Activated gamma-delta T cell treated with anti-CD3 and anti-CD28 coated beads, Interleukin-2, amount 50 U/mL, for 16 hours (primary cell): ENCODE measurements around the gene MYO1H.

Experiments used
- DNase-seq: peaks from one replicate; pipeline ENCODE4 v3.0.0-alpha.2; 2020; ENCODE audit warnings: low read depth

Gene MYO1H

DNA sequence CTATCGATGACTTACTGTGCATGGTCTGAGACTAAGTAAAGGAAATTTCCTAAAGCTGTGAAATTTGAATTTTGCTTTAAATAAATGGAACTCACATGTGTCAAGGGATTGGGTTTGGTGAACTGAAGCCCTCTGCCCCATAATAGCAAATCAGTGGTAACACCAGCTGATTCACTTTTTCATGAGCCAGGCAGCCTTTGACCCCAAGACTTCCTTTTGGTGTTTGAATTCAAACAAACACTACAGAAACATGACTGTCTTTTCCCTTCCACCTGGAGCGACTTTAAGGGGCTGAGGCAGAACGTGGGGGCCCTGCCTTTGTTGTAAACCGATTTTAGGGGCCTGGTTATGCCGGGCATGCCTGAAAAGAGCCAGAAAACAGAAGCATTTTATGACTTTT is 100.6 kb downstream of the MYO1H start:
- no peak for DNase-seq

DNA sequence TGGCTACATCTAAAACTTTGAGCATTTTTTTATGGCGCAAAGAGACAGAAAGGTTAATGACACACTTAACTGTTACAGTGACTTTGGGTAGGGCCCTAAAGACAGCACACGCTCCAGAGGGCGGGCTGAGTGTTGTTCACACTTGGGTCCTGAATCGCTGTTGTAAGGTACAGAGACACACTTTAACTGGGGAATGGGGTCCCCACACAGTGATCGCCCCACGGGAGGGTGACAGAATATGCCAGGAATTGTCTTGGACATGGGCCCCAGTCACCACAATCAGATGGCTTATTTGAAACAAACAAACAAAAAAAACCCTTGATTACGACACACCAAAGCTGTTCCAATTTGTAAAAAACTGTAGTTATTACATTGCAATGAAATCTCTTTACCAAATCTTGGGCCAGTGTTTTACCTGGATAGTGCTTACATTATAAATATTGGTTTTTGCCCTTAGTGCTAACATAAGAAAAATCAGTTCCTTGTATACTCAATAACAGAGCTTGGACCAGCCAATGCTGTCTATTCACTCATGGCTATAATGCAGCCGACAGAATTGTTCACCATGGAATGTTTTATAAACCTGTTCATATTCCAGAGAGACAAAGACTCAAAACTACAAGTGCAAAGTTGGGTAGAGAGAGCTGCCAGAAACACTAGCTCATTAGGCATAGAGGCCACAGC is 101.1 kb downstream of the MYO1H start:
- no peak for DNase-seq

DNA sequence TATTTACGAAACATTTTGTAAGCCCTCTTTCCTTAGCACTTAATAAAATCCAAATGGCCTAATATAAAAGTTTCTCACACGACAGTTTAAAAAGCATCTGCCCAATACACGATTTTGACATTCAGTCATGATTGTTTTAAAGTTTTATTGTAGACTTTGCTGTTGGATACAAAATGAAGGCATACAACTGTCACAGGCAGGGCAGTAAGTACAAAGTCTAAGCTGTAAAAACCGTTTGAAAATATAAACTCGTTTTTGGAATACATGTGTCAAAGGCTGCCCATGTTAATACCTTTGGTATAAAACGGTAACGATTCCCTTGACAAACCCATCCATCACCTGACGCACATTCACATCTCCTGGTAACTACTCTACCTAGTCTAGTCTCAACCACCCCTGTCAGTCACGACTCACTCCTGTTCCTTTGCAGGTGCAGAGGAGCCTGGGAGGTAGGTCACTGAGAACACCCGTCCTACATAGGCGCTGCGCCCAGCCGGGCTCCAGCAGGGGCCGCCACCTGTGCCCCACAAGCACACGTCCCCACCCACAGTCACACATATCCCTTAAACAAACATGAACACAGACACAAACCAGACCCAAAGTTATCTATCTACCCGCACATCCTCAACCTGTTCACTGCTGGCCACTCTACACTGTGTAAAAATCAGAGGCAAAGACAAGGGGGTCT is 102.3 kb downstream of the MYO1H start:
- DNase-seq: no peak

DNA sequence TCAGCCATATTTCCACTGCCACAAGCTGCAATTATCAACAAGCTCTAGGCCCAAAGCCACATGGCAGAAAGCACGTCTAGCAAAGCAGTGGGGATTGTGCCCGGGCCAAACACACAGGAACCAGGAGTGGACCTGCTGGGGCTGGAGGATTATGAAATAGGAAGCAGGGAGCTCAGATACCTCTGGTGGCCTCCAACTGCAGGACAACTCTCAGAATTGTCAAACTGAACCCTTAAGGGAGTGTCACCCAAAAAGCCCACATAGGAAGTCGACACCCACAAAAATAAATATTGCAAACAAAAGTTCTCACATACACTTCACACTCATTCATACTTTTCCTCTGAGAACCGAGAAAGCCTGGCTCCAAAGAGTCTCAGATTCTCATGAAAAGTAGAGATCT is 103.3 kb downstream of the MYO1H start:
- DNase-seq: no peak

DNA sequence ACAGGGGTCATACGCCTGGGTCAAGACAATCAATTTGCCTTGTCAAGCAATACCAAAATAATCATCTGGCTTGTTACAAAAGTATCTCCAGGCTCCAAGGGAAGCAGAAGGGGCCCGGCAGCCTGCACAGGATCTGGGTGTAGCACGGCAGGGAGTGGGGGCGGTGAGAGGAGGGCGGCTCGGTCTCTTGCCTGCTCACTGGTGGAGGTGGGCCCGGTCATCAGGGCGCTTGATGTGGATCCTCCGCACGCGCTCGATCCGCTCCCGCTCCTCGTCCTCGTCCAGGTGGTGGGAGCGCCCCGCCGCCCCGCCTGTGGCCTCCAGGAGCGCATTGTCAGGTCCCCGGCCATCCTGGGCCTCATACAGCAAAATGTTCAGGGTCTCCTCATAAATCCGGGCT is 103.7 kb downstream of the MYO1H start:
- no peak for DNase-seq

DNA sequence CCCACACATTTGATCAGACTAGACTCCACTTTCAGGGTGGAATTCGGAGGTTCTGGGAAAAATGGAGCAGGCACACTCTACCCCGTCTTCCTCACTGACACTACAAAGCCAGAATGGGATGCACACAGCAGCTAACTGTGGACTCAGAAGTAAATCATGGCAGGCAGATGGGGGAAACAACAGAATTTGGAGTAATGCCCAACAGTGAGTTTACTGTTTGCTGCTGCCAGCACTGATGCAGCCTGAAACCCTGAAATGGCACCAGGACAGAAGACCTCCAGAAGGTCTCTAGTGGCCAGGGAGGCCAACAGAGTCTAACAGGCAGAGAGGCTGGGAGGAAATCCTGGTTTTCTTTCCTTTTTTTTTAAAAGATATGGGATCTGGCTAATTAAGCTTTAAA is 104.8 kb downstream of the MYO1H start:
- no peak for DNase-seq

DNA sequence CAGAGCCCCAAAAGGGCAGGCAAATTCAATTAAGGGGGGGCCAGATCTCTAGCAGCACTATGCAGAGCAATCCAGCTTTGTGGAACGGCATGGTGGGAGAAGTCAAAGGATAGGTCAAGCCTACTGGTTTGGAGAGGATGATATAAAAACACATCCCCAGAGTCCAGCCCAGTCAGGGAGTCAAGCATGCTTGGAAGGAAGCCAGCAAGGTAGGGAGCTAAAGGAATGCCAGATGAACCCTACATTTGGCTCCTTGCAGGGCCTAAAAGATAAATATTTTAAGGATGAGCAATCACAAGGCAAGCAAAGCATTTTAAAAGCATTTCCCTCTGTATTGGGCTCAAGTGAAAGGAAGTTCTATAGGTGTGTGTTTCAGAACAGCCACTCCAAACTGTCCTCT is 108.0 kb downstream of the MYO1H start:
- DNase-seq: no peak

DNA sequence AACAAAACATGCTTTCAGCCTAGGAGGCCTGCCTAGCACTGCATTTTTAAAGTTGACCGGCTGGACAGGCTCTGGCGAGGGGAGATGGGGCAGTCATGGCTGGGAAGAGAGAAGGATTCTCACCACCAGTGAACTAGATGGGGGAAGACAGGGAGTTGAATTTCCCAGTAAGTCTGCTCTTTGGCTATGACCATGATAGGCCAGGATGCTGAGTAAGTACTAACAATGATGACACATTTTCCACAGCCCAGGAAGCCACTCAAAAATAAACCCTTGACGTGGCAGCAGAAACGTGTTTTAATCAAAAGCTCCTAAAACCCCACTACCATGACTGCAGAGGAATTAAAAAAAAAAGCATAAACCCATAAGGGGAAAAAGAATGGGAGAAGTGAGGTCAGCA is 110.4 kb downstream of the MYO1H start:
- no peak for DNase-seq

DNA sequence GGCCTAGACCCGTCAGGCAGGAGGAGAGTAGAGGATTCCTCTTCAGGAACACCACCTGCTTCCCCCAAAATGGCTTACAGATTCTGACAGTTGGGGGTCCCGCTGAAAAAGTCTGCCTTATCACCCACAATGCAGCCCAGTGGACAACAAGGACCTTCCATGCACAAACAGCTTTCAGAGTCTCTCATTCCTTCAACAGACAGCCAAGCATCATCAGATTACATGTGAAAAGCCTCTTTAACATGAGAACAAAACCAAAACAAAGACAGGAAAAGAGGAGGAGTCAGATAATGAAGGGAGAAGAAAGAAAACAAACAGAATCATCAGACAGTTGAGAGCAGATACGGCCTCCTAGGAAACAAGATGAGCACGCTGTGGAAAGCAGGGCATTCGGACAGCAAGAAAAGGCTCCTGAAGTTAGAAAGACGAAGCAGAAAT is 111.1 kb downstream of the MYO1H start:
- DNase-seq: no peak

DNA sequence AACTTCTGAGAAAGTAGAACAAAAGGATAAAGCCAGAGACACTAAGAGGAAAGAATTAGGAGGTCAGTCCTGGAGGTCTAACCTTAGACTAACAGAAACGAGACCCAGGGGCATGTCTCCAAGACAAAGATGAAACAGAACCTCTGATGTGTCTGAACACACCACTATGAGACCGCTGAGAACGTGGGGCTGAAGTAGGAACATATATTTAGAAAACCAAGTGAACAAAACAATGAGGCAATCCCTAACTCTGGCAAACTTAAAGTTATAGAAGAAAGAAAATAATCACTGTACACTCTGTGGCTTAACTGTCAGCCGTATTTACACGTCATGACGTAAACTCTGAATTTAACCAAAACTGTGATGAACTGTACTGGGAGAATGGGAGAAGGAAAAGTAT is 111.5 kb downstream of the MYO1H start:
- no peak for DNase-seq

DNA sequence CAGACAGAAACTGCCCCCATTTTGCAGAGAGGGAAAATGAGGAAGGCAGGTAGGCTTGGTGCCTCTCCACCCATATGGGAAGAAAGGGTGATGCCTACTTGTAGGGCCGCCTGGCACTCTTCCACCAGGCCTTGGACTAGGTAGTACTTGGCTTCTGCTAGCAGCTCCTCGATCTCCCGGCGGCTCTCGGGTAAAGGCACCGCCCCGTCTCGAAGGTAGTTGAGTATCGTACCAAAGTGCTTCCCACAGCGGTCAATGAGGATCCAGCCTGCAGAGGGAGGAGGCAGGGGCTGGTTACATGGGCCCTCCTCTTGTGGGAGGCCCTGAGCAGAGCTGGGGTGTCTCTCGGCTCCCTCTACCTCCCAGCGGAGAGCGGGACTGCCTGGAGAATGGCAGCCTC is 112.8 kb downstream of the MYO1H start:
- no peak for DNase-seq

DNA sequence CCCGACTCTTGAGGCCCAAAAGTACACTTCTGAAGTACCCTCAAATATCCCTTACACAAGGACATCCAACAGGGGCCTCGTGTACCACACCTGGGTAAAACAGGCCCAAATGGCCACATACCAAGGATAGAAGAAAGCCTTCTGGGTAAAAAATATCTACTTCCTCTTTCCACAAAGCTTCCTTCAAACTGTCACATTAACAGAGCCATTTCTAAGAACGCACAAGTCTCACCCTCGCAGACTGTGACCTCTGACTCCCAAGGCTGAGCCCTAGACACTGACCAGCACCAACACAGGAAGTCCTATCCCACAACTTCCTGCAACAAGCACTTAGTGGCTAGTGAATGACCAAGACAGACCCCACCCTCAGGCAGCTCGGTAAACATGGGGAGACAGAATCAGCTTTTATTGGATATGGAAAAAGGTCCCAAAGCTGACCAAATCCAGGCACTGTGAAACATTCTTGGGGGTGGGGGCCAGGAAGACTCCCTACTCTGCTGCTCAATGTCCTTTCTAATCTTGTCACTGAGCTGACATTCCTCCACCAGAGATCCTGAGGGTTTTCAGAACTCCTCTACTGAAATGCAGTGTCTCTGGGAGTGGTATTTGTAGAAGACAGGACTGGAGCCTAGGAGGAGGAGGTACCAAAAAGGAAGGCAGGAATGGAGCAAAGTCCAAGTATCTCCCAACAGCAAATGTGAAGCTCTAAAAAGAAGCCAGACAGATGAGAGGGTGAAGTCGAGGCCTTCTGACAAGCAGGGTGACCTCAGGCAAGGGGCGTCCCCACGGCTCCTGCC is 113.5 kb downstream of the MYO1H start:
- no peak for DNase-seq

DNA sequence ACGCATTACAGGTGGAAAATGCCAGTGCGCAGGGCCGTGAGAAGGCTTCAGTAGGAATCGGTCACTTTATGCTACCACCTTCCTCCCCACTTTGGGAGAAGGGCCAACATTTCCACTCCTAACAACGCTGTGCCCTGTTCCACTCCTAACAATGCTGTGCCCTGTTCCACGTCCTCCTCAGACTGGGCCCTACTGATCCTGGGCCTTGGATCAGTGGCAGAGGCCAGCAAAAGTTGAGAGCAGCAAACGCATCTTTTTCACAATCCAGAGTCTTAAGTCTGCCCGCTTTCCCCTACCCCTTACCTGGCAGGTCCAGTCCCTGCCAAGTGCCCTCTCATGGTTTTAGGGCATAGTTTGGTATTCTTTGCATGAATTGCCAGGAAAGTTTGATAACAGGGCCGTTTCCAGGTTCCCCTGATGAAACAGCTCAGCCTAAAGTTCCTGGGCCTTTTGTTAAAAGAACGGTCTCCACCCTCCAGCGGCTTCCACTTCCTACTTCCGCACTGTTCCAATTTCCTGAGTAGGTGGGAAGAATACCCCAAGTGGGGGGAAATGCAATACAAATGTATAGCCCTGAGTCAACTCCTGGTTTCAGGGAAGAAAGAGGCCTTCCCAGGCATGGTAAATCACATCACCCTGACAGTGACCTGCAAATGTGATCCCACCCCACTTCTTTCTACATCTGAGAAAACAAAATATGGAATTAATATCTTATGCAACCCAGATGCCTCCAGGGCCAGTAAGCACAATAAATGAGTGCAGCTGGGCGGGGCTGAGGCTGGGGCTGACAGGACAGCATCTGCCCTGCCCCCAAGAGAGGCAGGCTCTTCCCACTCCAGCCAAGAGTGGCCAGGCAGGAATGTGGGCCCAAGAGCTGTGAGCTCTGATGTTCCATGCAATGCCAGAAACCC is 114.4 kb downstream of the MYO1H start:
- no peak for DNase-seq

DNA sequence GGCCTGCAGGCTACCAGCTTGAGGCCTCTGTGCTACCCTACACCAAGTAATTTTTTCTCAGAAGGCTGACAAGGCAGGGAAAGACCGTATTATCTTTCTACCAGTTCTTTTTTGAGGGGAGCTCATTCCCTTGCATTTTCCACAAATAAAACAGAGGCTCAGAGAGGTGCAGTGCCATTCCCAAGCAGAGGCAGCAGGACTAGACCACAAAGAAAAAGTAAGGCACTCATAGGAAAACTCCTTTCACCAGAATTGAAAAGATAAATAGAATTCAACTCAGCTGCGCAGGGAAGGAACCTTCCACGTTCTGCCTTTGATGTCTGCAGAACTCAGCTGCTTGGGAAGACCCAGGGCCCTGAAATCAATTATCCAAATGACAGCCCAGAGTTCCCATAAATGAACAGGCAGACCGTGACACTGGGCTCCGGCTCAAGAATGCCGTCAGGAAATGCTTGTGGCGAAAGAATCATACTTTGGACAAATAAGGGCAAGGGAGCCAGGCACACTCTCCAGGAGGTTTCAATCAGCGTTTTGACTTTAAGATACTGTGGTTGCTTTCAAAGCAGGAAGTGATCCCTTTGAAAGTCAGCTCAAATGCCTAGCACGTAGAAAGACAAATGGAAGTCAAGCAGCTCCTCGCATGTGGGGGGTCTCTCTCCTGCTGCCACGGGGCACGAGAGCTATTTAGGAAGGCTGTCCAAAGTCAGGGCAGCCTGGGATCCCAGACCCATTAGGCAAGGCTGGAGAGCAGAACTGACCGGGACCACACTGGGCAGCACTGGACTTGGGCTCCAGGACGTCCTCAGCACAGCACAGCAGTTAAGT is 115.4 kb downstream of the MYO1H start:
- DNase-seq: no peak

DNA sequence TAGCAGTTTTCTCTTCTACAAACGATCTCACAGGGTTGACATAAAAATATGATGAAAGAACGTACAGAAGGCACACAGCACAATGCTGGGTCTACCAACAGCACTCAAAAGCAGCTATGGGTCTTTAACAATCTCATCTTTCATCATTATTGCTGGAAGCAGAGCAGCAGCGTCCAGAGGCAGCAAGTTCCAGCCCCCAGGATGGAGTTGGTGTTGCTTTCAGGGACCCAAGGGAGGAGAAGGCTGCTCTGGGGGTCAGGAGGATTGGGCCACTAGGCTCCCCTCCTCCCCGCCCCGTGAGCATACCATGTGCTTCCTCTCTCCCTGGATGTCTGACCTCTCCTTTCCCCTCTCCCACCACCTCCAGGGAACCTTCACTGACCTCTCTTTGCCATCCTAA is 116.1 kb downstream of the MYO1H start:
- DNase-seq: no peak

DNA sequence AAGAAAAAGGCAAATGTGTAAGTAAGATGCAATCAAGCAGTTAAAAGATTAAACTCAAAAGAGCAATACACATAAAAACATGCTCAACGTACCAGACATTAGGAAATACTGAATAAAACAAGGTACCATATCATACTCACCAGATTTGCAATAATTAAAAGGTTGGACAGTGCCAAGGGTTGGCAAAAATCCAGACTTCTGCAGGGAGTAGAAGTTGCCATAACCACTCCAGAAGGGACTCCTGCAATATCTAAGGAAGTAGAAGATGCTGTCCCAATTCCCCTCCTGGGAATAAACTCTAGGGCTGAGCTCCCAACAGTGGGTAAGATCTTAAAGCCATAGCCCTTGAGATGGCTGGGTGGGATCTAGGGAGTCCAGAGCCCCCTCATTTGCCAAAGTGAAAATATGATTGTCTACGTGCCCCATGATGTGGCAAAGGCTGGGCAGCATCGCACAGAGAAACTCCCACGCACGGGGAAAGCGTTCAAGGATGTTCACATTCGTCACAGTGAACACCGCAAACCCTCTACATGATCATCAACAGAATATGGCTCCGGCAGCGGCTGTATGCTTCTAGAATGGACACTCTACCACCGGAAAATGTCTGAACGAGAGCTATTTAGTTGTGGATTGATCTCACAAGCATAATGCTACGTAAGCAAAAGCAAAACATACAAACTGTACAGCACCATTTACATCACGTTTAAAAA is 117.1 kb downstream of the MYO1H start:
- no peak for DNase-seq

DNA sequence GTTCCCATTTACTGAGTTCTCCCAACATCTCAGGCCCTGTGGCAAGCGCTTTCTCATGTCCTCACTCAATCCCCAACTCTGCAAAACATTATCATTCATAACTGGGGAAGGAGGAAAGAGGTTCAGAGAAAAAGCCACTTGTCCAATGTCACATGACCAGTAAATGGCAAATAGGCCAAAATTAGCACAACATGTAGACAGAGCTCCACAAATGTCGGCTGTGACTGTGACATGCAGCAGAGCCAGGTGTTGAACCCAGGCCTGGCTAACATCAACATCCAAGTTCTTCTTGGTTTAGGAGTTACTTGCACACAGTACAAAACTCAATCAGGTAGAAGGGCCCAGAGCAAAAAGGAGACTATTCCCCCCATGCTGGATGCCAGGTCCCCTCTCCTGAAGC is 118.6 kb downstream of the MYO1H start:
- no peak for DNase-seq

DNA sequence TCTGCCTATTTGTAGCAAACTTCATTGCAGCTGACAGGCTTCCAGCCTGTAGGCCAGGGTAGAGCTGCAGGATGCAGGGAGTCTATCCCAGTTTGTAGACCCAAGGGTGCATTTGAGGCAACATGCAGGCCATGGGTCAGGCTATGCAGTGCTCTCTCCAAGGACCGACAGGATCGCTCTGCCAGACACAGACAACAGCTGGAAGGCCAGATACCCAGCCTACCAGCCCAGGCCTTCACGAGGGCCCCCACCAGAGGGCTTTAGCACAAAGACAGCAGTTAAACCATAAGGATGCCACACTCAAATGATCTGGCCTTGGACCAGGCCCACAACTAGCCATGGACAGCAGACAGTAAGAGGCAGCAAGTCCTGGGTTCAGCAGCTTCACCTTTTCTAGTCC is 119.1 kb downstream of the MYO1H start:
- no peak for DNase-seq

DNA sequence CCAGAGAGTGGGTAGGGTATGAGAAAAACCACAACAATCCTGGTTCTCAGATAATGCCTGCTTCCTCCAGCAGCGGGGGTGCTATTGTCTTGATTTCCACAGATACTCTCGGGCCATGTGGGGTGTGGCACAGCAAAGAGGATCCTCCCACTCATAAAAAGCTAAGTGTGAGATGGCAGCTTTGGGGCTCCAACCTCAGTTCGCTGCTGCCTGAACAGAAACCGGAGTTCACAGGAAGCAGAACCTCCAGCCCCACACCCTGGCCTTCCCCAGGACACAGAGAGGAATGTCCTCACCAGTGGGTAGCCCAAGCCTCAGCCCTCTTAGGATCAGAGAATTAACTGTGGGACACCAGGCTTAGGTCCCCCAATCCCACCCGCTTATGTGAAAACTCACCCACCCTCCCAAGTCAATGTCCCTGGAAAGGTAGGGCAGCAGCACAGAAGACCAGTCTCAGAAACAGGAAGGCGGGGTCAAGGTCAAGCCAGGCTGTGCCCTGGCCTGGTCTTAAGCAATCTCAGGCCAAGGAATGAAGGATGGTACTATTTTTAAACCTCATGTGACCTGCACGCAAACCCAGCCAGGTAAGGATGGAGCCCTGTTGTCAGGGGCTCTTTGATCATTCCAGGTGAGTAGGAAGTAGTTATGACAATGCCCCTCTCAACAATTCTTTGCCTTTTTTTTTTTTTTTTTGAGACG is 120.4 kb downstream of the MYO1H start:
- no peak for DNase-seq

DNA sequence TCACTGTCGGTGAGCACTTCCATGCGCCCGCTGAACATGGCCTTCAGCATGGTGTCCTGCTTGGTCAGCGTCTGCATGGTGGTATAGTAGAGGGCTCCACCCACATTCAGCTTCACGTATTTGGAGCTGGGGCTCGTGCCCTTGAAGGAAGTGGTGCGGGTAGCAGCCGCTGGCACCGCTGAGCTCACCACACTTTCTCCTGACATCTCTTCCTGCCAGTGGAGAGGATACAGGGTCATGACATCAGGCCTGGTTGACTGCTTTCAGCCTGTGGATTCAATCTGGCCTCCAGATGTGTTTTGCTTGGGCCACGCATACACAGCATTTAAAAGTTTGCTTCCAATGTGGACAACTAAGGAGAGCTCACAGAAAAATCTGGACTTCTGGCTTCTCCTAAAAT is 121.8 kb downstream of the MYO1H start:
- no peak for DNase-seq
